GDM1 (cell line): Measurements from ENCODE around the gene ROR1.
A peak's percentile ranks its signal among the peaks of the same experiment; 100 is the strongest.

Experiments
- DNase-seq: peaks from one replicate; lab custom pipeline; 2025; lab: John Stamatoyannopoulos, UW

ROR1 gene

DNA sequence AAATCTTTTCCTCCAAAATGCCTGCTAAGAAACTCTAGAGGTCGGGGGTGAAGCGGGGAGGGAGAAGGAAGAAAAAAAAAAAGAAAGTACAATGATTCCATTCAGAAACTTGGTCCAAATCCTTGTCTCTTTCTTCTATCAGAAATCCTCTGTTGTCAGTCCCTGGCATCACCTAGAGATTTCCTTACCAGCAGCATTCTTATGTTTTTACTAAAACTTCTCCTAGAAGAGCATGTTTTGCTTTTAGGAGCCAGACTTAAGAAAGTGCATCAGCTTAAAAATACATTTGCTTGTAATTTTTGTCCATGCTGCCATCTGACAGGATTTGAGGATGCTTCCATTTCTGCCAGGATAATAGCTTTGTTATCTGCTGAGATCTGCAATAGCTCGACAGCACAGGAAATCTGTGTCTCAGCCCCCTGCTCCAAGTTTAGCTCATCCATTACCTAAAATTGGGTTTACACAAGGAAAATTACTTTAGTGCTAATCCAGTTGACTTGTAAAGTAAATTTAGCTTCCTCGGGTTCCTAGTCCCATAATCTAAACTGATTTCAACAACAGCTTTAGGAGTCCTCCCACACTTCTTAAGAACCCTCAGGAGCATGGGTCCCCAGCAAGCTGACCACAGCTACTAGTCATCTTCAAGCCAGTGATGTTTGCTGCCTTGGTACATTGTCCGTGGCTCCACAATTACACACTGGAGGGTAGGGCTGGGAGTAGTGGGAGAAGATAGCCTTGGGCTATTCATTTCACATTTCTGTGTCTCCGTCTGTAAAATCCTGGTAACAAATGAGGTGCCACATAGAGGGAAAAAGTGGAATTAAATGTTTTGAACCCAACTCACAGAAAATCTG is 337.3 kb downstream of the ROR1 start:
- no peak for DNase-seq

DNA sequence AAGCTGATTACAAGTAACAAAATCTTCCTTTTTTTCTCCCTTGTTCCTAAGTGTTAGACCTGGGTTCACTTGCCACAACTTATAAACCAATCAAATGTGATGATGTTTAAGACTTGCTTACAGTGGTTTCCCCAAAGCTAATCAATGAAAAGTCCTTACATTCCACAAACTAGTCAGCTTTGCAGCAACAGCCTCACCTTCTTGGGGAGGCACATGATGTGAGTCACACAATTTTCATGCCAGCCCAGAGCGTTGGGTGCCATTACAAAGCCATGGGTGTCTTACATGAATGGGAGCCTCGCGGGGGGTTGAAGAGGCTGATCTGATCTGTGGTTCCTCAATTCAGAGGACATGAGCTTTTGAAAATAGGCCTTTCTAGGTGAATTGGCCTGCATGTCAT is 338.0 kb downstream of the ROR1 start:
- no peak for DNase-seq

DNA sequence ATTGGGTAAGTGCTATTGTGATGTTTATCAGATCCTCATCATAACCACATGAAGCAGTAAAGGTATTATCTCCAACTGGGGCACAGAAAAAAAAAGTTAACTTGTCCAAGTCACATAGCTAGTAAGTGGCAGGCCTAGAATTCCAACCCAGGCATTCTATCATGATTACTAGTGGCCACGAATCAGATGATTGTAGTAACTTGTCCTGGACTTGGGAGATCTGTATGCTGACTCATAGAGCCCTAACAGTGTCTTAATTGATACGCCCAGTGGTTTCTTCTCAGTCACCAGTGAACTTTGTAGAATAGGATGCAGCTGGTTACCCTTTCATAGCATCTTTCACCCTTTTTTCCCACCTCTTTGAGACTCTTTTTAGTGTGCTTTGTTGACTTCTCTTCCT is 338.5 kb downstream of the ROR1 start:
- no peak for DNase-seq

DNA sequence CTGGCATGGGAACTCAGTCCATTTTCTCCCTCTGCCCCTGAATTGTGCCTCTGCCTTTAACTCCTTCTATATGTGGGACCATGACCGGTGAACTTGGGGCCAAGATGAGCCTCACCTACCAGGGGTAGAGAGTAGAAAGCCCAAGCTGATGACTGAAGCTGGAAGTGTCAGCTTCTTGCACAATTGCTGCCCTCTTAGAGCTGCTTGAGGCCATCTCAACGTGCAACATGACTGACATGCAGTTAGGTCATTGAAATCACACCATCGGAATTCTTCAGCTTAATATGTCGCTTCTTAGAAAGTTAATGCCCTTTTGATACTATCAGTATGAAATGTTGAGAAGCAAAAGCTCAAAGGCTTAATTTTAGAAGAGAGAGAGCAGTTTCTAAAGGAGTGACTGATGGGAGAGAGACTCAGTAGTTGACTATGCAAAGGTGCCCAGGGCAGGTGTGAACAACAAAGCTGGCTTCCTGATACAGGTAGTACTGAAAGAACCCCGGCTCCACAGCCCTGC is 340.3 kb downstream of the ROR1 start:
- DNase-seq = no peak

DNA sequence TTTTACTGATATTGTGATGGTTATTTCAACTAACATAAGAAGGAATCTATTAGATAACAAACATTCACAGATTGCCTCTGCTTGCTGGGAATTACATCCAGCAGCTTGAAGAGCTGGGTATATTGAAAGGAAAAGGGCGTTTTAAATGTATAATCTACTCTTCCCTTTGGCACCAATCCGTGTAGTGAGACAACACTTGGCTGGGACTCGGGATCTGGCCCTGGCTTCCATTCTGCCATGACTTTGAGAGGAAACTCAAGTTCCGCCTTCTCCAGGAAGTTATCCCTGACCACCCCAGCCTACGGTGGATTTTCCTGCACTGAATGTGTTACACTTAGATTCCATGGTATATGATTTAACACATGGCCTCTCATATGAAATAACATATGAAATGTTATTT is 342.7 kb downstream of the ROR1 start:
- DNase-seq = no peak

DNA sequence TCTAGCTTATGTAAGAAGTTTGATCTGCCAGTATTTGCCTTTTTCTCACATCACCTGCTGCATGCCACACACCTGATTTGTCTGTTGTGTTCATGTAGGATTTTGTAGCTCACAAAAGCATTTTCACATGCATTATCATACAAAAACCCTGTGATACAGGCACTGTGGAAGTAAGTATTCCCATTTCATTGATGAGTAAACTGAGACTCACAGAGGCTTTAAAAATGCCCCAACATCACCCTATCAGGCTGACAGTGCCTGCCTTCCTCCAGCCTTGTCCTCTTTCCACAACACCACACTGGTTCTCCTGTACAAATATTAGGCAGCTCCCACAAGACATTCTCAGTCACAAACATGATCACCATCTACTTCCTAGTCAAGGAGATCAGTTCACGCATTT is 343.7 kb downstream of the ROR1 start:
- no peak for DNase-seq

DNA sequence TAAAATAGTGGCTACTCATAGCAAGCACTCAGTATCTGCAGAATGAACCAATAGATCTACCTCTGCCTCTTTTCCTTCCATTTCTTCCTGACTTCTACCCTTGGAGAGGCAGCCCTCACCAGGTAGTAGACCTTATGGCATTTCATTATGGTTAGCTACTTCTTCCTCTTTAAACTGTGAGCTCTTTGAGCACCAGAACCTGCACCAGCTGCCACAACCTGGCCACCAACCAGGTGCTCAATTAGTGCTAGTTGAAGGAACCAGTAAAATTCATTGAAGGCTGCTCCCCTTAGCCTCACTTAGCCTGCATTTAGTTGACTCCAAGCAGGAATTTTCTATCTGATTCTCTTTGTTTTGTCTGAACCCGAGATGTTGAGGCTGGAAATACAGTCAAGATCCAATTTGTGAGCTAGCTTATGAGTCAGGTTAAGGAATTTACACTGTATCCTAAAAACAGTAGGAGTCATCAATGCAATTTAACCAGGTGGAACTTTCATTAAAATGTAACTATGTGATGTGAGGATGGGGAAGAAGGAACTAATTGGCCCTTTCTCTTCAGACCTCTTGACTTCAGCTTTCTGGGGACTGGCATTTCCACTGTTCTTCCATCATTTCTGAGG is 348.1 kb downstream of the ROR1 start:
- no peak for DNase-seq

DNA sequence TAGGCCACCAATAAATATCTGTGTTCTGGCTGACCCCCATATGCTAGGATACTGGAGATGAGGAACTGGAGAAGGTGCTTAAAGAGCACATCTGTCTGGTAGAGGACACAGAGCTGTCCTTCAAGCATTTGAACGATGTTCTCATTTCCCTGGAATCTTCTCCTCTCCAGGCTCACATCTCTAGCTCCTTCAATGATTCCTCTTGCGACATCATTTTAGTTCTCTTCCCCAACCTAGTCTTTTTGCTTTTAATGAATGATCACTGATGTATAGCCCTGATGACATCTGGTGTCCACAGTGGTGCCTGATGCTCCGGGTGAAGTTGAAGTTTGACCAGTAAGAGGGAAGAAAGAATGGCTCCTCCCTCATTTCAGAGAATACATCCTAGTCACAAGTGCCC is 348.8 kb downstream of the ROR1 start:
- DNase-seq = no peak

DNA sequence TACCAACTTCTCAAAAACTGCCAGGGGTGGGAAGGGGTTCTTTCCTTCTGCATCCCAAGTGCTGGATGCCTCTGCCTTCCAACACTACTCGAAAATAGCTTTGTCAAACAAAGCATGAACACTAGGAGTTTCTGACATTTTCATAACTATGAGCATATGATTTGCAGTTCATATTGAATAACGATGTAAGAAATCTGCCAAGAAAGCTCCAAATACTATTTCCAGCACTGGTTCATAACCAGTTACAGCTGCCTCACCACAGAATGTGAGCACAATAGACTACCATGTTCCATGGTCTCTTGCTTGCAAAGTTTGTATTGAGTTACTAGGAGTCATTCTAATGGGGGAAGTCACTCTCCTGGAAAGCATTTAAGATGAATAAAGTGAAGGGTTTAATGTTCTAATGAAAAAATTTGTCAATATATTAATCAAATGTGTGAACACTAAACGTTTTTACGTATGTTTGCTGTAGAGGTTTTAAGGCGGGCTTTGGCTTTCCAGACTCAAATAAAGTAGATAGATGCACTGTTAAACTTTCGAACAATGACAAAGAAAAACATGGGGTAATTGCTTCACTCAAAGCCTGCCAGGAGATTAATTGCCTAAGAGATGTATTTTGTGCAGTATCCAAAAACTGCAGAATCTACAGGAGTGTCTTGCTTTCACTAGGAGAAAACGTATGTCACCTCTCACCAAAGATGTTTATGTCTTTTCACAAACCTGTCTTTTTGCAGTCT is 351.1 kb downstream of the ROR1 start:
- no peak for DNase-seq

DNA sequence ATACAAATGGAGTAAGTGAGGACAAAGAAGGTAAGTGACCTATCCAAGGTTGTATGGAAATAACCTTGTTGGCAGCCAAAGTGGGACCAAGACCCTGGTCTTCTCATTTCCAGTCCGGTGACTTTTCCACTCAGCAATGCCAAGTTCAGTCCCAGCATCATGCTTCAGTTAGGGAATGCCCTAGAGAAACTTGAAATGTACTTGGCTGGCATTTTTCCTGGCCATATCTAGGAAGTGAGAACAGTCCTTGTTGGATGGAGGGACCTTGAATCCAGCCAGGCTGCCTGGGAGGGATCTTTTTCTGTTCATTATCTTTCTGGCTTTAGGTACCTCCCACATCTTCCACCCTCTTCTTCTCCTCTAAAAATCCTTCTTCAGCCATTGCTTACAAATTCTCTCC is 352.8 kb downstream of the ROR1 start:
- no peak for DNase-seq

DNA sequence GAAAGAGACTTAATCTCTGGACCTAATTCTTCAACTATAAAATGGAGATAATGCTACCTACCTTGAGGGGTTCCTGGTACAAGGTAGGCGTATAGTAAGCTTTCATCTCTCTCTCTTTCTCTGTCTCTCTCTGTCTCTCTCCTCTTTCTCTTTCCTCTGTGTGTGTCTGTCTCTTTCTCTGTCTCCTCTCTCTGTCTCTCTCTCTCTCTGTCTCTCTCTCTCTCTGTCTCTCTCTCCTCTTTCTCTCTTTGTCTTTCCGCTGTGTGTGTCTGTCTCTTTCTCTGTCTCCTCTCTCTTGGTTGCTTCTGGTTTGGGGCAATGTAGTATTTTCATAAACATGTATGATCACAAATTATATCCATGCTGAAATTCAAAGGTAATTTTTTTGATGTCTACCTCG is 353.5 kb downstream of the ROR1 start:
- no peak for DNase-seq

DNA sequence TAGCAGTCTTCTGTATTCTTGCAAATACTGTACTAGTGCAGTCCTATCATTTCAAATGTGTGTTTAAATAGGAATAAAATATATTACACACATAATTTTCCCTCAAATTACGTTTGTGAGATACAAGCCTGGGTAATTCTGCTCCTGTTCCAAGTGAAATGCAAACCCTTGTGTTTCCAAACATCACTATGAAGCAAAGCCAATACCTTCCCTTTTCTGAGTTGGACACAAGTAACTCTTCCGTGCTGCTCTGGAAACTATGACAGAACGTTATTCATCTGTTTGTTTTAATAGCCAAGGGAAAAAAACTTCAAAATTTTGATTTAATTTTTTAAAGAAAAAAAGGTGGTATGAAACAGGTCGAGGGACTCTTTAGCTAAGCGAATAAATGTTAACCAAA is 355.9 kb downstream of the ROR1 start:
- DNase-seq = no peak

DNA sequence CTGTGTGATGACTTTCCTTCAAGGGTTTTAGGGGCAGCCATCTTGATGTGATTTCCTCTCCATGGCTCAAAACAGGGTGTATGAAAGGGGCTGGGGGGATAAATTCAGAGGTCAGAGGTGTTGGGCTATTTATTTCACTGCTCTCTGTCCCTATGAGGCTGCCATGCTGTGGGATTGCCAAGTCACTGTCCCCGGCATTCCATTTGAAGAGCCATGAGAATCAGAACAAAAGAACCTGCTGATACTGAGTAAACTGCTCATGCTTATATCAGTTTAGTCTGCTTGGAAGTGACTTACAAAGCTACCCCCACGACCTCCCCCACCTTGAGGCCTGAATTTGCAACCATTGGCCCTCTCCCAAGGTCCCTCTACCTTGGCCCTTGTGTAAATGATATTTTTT is 357.3 kb downstream of the ROR1 start:
- DNase-seq = no peak

DNA sequence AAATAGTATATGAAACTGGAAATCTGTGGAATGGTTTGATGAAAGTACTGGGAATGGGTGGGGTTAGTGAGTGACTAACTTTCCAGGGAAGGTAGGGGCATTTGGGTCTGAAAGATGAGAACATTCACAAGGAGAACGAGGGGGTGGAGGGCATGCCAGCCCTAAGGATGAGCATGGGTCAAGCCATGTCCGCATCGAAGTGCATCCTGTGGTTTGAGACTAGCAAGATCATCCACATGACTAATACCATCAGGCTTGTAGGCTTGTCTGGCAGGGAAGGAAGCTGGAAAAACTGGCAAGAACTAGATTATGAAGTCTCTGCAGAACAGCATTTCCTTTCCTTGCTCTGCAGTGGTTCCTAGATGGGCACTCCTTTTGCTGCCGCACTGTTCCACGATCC is 359.2 kb downstream of the ROR1 start:
- no peak for DNase-seq

DNA sequence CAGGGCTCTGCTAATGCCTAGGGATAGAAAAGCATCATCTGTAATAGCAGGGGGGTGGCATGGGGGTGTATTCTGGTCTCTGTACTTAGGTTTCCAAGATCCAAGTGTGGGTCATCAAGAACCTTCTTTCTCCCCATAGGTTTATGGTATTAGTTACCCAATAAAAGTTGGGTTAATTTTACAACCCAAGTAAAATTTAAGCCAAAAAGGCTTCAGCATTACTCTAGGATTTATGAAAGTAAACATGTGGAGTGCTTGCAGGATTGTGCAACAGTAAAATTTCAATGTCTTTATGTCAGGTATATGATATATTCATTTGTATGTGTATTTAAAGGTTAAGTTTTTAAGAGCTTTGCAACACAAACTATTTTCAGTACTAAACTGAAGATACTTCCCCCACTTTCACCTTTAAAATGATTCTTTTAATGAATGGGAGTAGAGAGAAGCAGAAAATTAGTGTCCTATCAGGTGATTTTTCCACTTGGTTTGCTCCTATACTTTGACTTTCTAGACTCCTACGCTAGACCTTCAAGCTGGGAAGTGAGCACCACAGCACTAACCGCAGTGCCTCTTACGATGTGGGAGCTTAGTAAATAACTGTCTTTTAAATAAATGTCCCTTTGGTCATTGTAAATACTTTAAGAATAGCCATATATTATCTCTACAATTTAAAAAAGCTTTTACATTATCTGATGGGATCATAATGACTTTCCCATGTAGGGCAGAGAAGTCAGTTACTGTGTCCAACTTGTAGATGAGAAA is 361.8 kb downstream of the ROR1 start:
- no peak for DNase-seq

DNA sequence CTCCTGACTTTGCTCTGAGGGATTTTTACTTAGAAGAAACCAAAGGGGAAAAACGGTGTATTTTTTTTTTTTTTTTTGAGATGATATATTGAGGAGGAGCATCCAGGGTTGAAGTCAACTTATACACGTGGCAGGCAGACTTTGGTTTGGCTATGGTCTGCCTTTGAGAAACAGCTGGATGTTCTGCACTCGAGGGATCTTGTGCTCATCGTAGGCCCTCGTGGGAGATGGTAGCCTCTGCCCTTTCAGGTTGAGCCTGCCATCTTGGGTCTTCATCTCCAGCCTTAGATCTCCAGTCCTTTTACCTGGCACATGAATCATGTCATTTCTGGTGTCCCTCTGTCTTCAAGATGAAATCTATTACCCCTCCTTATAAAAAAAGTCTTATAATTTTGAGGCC is 362.5 kb downstream of the ROR1 start:
- DNase-seq = no peak

DNA sequence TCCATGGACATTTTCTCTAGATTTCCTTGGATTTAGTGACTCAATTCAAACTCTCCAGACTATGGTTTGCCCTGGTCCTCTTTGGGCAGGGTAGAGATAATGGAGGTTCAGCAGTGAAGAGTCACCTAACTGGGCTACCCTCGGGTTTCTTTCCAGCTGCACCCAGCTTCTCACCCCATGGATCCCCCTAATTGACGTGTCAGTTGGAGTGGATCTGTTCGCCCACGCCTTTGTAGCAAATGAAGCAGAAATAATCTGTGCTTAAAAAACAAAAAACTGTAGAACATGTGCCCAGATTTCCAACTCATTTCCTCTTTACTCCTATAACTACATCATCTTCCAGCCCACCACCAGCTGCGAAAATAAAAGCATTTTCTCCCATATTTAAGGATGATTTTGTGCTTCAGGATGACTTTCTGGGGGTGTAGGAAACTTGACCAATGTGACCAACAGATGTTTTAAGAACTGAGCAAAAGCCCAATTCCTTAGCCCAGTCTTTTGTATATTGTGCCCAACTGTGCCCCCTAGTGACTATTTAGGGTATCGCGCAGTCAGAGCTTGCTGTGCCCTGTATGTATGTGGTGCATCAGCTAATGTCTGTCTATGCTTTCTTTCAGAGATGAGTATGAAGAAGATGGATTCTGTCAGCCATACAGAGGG is 363.1 kb downstream of the ROR1 start:
- peak; percentile 61 for DNase-seq

DNA sequence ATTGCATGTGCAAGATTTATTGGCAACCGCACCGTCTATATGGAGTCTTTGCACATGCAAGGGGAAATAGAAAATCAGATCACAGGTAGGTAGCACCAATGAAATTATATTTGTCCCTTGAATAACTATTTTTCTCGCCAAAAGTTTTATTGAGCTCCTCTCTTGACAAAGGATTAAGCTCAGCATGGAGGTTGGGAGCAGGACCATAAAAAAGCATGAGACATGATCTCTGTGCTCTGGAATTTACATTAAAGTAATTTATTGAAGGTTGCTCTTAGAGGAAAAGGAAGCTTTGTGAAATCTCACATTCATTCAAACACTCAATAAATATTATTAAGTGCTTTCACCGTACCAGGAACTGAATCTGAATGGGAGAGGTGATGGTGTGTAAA is 363.6 kb downstream of the ROR1 start:
- no peak for DNase-seq

DNA sequence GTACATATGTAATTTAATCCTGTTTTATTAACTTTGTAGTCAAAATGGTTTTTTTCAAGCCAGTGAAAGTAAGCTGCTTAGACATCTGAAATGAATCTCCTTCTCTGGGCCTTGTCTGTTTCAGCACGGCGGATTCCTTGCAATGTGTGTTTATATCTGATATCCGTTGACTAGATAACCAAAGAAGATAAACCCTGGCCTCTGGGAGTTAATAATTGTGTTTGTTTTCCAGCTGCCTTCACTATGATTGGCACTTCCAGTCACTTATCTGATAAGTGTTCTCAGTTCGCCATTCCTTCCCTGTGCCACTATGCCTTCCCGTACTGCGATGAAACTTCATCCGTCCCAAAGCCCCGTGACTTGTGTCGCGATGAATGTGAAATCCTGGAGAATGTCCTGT is 366.1 kb downstream of the ROR1 start:
- no peak for DNase-seq

DNA sequence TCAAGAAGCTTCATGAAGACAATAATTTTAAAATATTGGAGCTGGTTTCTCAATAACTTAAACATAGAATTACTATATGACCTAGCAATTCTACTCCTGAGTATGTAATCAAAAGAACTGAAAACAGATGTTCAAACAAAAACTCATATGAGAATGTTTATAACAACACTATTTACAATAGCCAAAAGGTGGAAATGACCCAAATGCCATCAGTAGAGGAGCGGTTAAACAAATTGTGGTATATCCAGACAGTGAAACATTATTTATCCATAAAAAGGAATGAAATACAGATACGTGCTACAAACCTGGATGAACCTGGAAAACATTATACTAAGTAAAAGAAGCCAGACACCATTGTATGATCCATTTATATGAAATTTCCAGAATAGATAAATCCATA is 366.8 kb downstream of the ROR1 start:
- DNase-seq = no peak

DNA sequence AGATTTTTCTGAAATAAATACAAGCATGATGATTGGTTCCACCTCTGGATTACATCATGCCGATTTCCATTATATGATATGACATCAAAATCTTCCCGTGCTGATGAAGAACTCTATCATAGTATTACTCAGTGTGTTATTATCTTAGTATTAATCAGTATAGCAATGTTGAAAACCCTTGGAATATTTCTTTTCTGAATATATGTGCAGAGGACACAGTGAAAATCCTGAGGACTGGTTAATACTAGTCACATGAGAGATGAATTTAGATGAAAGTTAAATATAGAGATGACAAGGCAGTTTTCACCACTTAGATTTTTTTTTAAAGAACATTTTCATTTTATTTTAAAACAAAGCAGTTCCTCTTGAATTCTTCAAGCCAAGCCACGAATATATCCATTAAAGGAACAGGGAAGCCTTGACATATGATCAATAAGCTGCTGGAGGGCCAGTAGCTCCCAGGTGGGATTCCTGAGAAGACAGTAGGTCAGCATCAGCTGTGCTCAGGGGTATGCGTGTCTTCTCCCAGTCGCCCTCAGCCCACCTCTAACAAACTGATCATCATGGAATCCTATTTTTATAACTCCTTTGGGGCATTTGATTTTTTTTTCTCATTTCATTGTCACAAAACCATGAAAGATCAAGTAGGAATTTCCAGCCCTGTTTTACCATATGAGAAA is 373.4 kb downstream of the ROR1 start:
- DNase-seq = no peak
